MM.1S (cell line): ENCODE measurements around the gene PIBF1.

Source experiments
- DNase-seq: peaks from one replicate; pipeline ENCODE4 v3.0.0-alpha.2; 2015
- H2AFZ ChIP-seq: fragments of 300-600 bp; sonication (generic); 2 replicates; pipeline ENCODE4 v1.6.0; 2016; ENCODE audit warnings: antibody characterized with exemption, low read length
- H3F3A ChIP-seq: fragments of 300-600 bp; sonication (generic); 2 replicates; pipeline ENCODE4 v1.6.1; 2016; ENCODE audit warnings: mild to moderate bottlenecking, antibody characterized with exemption, low read length, moderate library complexity, mixed read lengths; ENCODE audit not compliant: insufficient read depth
- H3K27ac ChIP-seq: fragments of 300-600 bp; sonication (generic); 2 replicates; pipeline ENCODE4 v1.5.1; 2016; ENCODE audit warnings: mild to moderate bottlenecking, low read length
- H3K27me3 ChIP-seq: fragments of 300-600 bp; sonication (generic); replicated peaks from 2 replicates; pipeline ENCODE4 v1.6.0; 2016; ENCODE audit warnings: low read length; ENCODE audit not compliant: insufficient read depth
- H3K36me3 ChIP-seq: fragments of 300-600 bp; sonication (generic); replicated peaks from 2 replicates; pipeline ENCODE4 v1.6.1; 2016; ENCODE audit warnings: mild to moderate bottlenecking, low read length, mixed read lengths; ENCODE audit not compliant: insufficient read depth
- H3K4me1 ChIP-seq: fragments of 300-600 bp; sonication (generic); 2 replicates; pipeline ENCODE4 v1.6.1; 2016; ENCODE audit warnings: low read length, mixed read lengths
- H3K4me2 ChIP-seq: fragments of 300-600 bp; sonication (generic); 2 replicates; pipeline ENCODE4 v1.6.0; 2016; ENCODE audit warnings: low read depth, low read length
- H3K4me3 ChIP-seq: fragments of 300-600 bp; sonication (generic); 2 replicates; pipeline ENCODE4 v1.5.1; 2016; ENCODE audit warnings: low read length, mixed read lengths
- H3K79me2 ChIP-seq: fragments of 300-600 bp; sonication (generic); 2 replicates; pipeline ENCODE4 v1.6.1; 2016; ENCODE audit warnings: mixed run types, low read length, mixed read lengths
- H3K9ac ChIP-seq: fragments of 300-600 bp; sonication (generic); 2 replicates; pipeline ENCODE4 v1.6.1; 2016; ENCODE audit warnings: low read length, mixed read lengths
- H3K9me2 ChIP-seq: fragments of 300-600 bp; sonication (generic); replicated peaks from 2 replicates; pipeline ENCODE4 v1.6.1; 2016; ENCODE audit warnings: mild to moderate bottlenecking, low read length, mixed read lengths; ENCODE audit not compliant: insufficient read depth
- H3K9me3 ChIP-seq: fragments of 300-600 bp; sonication (generic); replicated peaks from 2 replicates; pipeline ENCODE4 v1.6.1; 2016; ENCODE audit warnings: mild to moderate bottlenecking, low read length, mixed read lengths; ENCODE audit not compliant: insufficient read depth
- H4K20me1 ChIP-seq: fragments of 300-600 bp; sonication (generic); 2 replicates; pipeline ENCODE4 v1.6.1; 2016; ENCODE audit warnings: mild to moderate bottlenecking, low read length, moderate library complexity, mixed read lengths; ENCODE audit not compliant: insufficient read depth
- CTCF ChIP-seq: fragments of 300-600 bp; sonication (generic); IDR thresholded peaks from 2 replicates; pipeline ENCODE4 v1.5.1; 2016; ENCODE audit warnings: antibody characterized with exemption, low read length, mixed read lengths
- EZH2 ChIP-seq: fragments of 300-600 bp; sonication (generic); optimal IDR thresholded peaks from 2 replicates; pipeline ENCODE3; 2017; ENCODE audit warnings: low read depth, mild to moderate bottlenecking, antibody characterized with exemption, low read length, mixed read lengths
- EZH2phosphoT487 ChIP-seq: fragments of 300-600 bp; sonication (generic); IDR thresholded peaks from 2 replicates; pipeline ENCODE4 v1.6.1; 2018; ENCODE audit warnings: antibody characterized with exemption, low read length

PIBF1 gene

GRCh38 chr13:72850959-72851677 is 69.2 kb downstream of the PIBF1 start:
- no peaks in the 10 kb centered on the region for H3K9me3 ChIP-seq
- no peaks in the 10 kb centered on the region for H3F3A ChIP-seq
- no peak overlapping the region for H2AFZ ChIP-seq
- H3K4me1 ChIP-seq = no peaks in the 10 kb centered on the region
- no peak for DNase-seq
- no peak overlapping the region for H3K27ac ChIP-seq
- H3K9me2 ChIP-seq = no peaks in the 10 kb centered on the region
- H3K4me3 ChIP-seq = no peak overlapping the region
- no peak overlapping the region for H3K4me2 ChIP-seq
- no peaks in the 10 kb centered on the region for H4K20me1 ChIP-seq
- no peaks in the 10 kb centered on the region for H3K27me3 ChIP-seq
- H3K79me2 ChIP-seq = no peaks in the 10 kb centered on the region
- TF ChIP-seq EZH2phosphoT487 (no peak), EZH2 (no peak), CTCF (no peak)
- H3K36me3 ChIP-seq = no peaks in the 10 kb centered on the region
- H3K9ac ChIP-seq = no peak overlapping the region

- Histone ChIP-seq H3K9ac (no peak overlapping the region), H3K27me3 (no peaks in the 10 kb centered on the region), H3K4me2 (no peak overlapping the region), H3K79me2 (no peaks in the 10 kb centered on the region), H3K4me3 (no peak overlapping the region), H3K9me2 (no peaks in the 10 kb centered on the region), H3K36me3 (no peaks in the 10 kb centered on the region), H3K27ac (no peak overlapping the region), H3K9me3 (no peaks in the 10 kb centered on the region), H3K4me1 (no peaks in the 10 kb centered on the region), H4K20me1 (no peaks in the 10 kb centered on the region), H3F3A (no peaks in the 10 kb centered on the region), H2AFZ (no peak overlapping the region)
- DNase-seq = no peak
- TF ChIP-seq CTCF (no peak), EZH2phosphoT487 (no peak), EZH2 (no peak)
These were observed 69.7 kb downstream of the PIBF1 start for GRCh38 chr13:72851678-72852014.

GRCh38 chr13:72852207-72852606 is 70.3 kb downstream of the PIBF1 start:
- H3K9me2 ChIP-seq = no peaks in the 10 kb centered on the region
- no peak for DNase-seq
- H3K4me1 ChIP-seq = no peaks in the 10 kb centered on the region
- H3K4me2 ChIP-seq = no peak overlapping the region
- H3K9ac ChIP-seq = no peak overlapping the region
- no peaks in the 10 kb centered on the region for H4K20me1 ChIP-seq
- H3F3A ChIP-seq = no peaks in the 10 kb centered on the region
- no peaks in the 10 kb centered on the region for H3K27me3 ChIP-seq
- no peaks in the 10 kb centered on the region for H3K36me3 ChIP-seq
- H3K4me3 ChIP-seq = no peak overlapping the region
- no peak overlapping the region for H3K27ac ChIP-seq
- no peaks in the 10 kb centered on the region for H3K79me2 ChIP-seq
- TF ChIP-seq EZH2 (no peak), CTCF (no peak), EZH2phosphoT487 (no peak)
- no peaks in the 10 kb centered on the region for H3K9me3 ChIP-seq
- H2AFZ ChIP-seq = no peak overlapping the region
